ENCODE measurements around the gene NAA40. TPM values are rescaled to one million over a fixed set of nuclear protein-coding genes. Genes with fewer than 3 reads are reported as not detected.

The NAA40 gene
- total and polyA plus RNA-seq, 2 of the 4 experiments (the other 2 are of a cell fraction) = 15.2 to 24.7 TPM

- Histone ChIP-seq H3K56ac (ENCODE audit: extremely low read depth, insufficient read depth, low read length) (no peak overlapping the region), H2BK20ac (ENCODE audit: low read depth, low read length) (no peak overlapping the region), H3K27ac (ENCODE audit: insufficient read depth, low read length) (no peak overlapping the region), H3K79me1 (ENCODE audit: low read depth in 1 of 2, low read length in 2 of 2) (peaks cover 3 to 14% of the 10 kb centered on the region in 2 experiments; a peak in 2 of 4 replicates), H3K14ac (replicated peaks; ENCODE audit: low read depth, low read length) (no peak overlapping the region), H3K9me1 (ENCODE audit: insufficient read depth, low read length) (no peaks in the 10 kb centered on the region), H2AK5ac (ENCODE audit: low read depth, low read length) (no peak overlapping the region), H3K4ac (ENCODE audit: low read depth, low read length) (no peak overlapping the region), H2BK5ac (ENCODE audit: low read depth, low read length, poor library complexity, severe bottlenecking) (no peak overlapping the region), H2BK120ac (ENCODE audit: low read depth, low read length) (no peak overlapping the region), H4K5ac (ENCODE audit: low read depth, low read length) (no peak overlapping the region), H3K36me3 (ENCODE audit: control insufficient read depth, insufficient read depth, low read length) (peaks cover 72% of the 10 kb centered on the region), H3K9ac (ENCODE audit: low read depth, low read length) (no peak overlapping the region), H2AFZ (replicated peaks; ENCODE audit: low read length, poor library complexity) (no peak overlapping the region), H3K9me3 (ENCODE audit: control insufficient read depth, insufficient read depth, low read length) (no peaks in the 10 kb centered on the region), H3K4me3 (ENCODE audit: insufficient read depth, low read depth, low read length) (no peak overlapping the region), H2AK9ac (replicated peaks; ENCODE audit: low read depth, low read length, poor library complexity) (no peak overlapping the region), H2BK15ac (ENCODE audit: low read depth, low read length) (no peak overlapping the region), H3K4me2 (ENCODE audit: low read depth, low read length) (no peak overlapping the region), H4K8ac (ENCODE audit: low read depth in 2 of 2, low read length in 2 of 2) (no peak overlapping the region), H4K20me1 (ENCODE audit: insufficient read depth, low read length) (peaks cover 5% of the 10 kb centered on the region), H4K91ac (ENCODE audit: insufficient read depth, low read depth, low read length) (no peak overlapping the region), H3K4me1 (ENCODE audit: control insufficient read depth, insufficient read depth, low read length) (no peaks in the 10 kb centered on the region), H3K27me3 (ENCODE audit: control insufficient read depth, insufficient read depth, low read length) (no peaks in the 10 kb centered on the region), H3K23ac (ENCODE audit: low read depth, low read length) (no peak overlapping the region), H3K18ac (ENCODE audit: low read depth, low read length) (no peak overlapping the region)
- no CpG with 5 or more reads among the region's 6 CpGs for WGBS, 2 experiments (ENCODE audit: extremely low coverage in 2 of 2, insufficient read length in 1 of 2)
- dilution Hi-C loops (cut with HindIII; ENCODE audit: low sequenced_read_pairs, unreplicated experiment) (no loop called here), in situ Hi-C loops (cut with MboI; ENCODE audit: low sequenced_read_pairs) (no loop called here), intact Hi-C loops (cut with micrococcal nuclease) (no loop called here)
- ATAC-seq (ENCODE audit: low read depth) (peak; percentile 27; the same call in 1 of the 2 replicates), DNase-seq (peak; percentile 19)
- no TSS peak for BruUV-seq (replicated peaks)
- ChIA-PET POLR2A (ENCODE audit: unreplicated experiment) (no interaction called here), CTCF (no interaction called here)
- TF ChIP-seq ELK1 (IDR thresholded peaks at IDR 0.05; ENCODE audit: borderline replicate concordance, low read depth, low read length) (no peak), RAD21 (IDR thresholded peaks at IDR 0.05; ENCODE audit: low read length) (no peak), CEBPB (IDR thresholded peaks at IDR 0.05; ENCODE audit: low read depth, low read length) (no peak), CTCF (conservative IDR thresholded peaks at IDR 0.05; ENCODE audit: low read depth, low read length) (no peak), BHLHE40 (IDR thresholded peaks at IDR 0.05; ENCODE audit: low read depth, low read length) (no peak), POLR2A (IDR thresholded peaks at IDR 0.05; ENCODE audit: low read depth, low read length) (no peak), SMC3 (IDR thresholded peaks at IDR 0.05; ENCODE audit: low read depth, low read length) (no peak), RFX5 (IDR thresholded peaks at IDR 0.05; ENCODE audit: low read depth, low read length) (no peak)
Measured at GRCh38 chr11:63905179-63905578, 33.6 kb upstream of the NAA40 start.
